GM12891 (cell line): ENCODE results near the gene KIF5C.

Experiments
- POLR2A ChIP-seq: IDR thresholded peaks from 2 replicates; pipeline ENCODE4 v1.6.1; 2011; ENCODE audit warnings: low read depth, low read length, control low read depth
- POLR2AphosphoS5 ChIP-seq: IDR thresholded peaks from 2 replicates; pipeline ENCODE4 v1.6.1; 2011; ENCODE audit warnings: low read depth, low read length, control low read depth
- POU2F2 ChIP-seq: IDR thresholded peaks from 2 replicates; pipeline ENCODE4 v1.6.1; 2011; ENCODE audit warnings: low read depth, mild to moderate bottlenecking, control low read depth, low read length, moderate library complexity
- TAF1 ChIP-seq: IDR thresholded peaks from 2 replicates; pipeline ENCODE4 v1.6.1; 2011; ENCODE audit warnings: low read depth, low read length, control low read depth

GRCh38 chr2:148978026-148978685 lies 103.1 kb downstream of the KIF5C start:
- TF ChIP-seq POLR2AphosphoS5 (no peak), POU2F2 (no peak), TAF1 (no peak), POLR2A (no peak)
